Astrocyte of the spinal cord (primary cell): Measurements from ENCODE around the gene SLC7A7.
"Not testable (repeated sequence)": the region's sequence is repeated elsewhere in the genome, so short reads cannot be mapped to it uniquely, and the experiment has no call there.

Experiments used
- DNase-seq: peaks from one replicate; pipeline ENCODE4 v3.0.0; 2011; ENCODE audit warnings: low read depth, low spot score
- H3K4me3 ChIP-seq: 2 replicates; pipeline ENCODE4 v1.5.1; 2011; ENCODE audit warnings: low read depth, mild to moderate bottlenecking, low read length, moderate library complexity
- CTCF ChIP-seq: IDR thresholded peaks from 2 replicates; pipeline ENCODE4 v1.5.1; 2012; ENCODE audit warnings: low read depth, mild to moderate bottlenecking, low read length, inconsistent platforms
- in situ Hi-C: cut with HindIII; loops from 2 replicates; pipeline ENCODE4 v1.10.0; 2017; ENCODE audit warnings: low sequenced_read_pairs

Gene SLC7A7

GRCh38 chr14:22766457-22767322, 48.5 kb downstream of the SLC7A7 start, which contains the start of gene OXA1L:
TSS of gene OXA1L (plus strand) at chr14:22766688. CDS start at chr14:22766702, 14 bp downstream.
- DNase-seq, result peak; percentile 98
- peak within 1 kb of the TSS; percentile 95 for H3K4me3 ChIP-seq
- no peak for TF ChIP-seq CTCF
- in situ Hi-C loops, result no loop called here

DNA sequence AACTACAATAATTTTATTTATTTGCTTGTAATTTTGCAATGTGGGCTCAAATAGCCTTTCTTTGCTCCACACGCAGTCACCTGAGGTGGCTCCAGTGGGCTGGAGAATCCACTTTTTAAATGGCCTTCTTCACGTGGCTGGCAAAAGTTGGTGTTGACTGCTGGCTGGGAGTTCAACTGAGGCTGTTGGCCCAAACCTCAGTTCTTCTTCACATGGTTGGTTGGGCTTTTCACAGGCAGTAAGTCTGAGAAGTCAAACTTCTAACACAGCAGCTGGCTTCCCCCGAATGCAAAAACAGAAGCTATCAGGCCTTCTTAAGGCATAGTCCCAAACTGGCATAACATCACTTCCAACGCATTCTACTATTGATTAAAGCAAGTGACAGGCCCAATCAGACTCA, 50.9 kb downstream of the SLC7A7 start:
- no peak for TF ChIP-seq CTCF
- no peak for DNase-seq
- no peak overlapping the region for H3K4me3 ChIP-seq
- in situ Hi-C loops, result no loop called here

GRCh38 chr14:22761734-22762133, 53.5 kb downstream of the SLC7A7 start:
- no peak for TF ChIP-seq CTCF
- DNase-seq, result no peak
- H3K4me3 ChIP-seq, result no peak overlapping the region
- in situ Hi-C loops, result no loop called here

GRCh38 chr14:22757972-22758650, 57.1 kb downstream of the SLC7A7 start:
- H3K4me3 ChIP-seq, in situ Hi-C loops, DNase-seq: not testable (repeated sequence)

GRCh38 chr14:22753586-22753985, 61.6 kb downstream of the SLC7A7 start:
- no peak overlapping the region for H3K4me3 ChIP-seq
- no peak for DNase-seq
- in situ Hi-C loops, result no loop called here
- TF ChIP-seq CTCF, result no peak

- in situ Hi-C loops, result no loop called here
- no peak overlapping the region for H3K4me3 ChIP-seq
- no peak for DNase-seq
- no peak for TF ChIP-seq CTCF
Measured at GRCh38 chr14:22752422-22752821, 62.8 kb downstream of the SLC7A7 start.

GRCh38 chr14:22748631-22749068, 66.6 kb downstream of the SLC7A7 start:
- DNase-seq, result no peak
- TF ChIP-seq CTCF, result no peak
- H3K4me3 ChIP-seq, result no peak overlapping the region
- in situ Hi-C loops, result no loop called here
